Skeletal muscle satellite cell (primary cell): ENCODE data around the gene CACNG7.

Experiments
- H3K27me3 ChIP-seq: 2 replicates; pipeline ENCODE4 v1.7.0; 2013; ENCODE audit warnings: low read length; ENCODE audit not compliant: control insufficient read depth, insufficient read depth
- H3K36me3 ChIP-seq: 2 replicates; pipeline ENCODE4 v1.7.0; 2013; ENCODE audit warnings: mild to moderate bottlenecking, control low read depth, low read length; ENCODE audit not compliant: insufficient read depth
- H3K4me1 ChIP-seq: 2 replicates; pipeline ENCODE4 v1.7.0; 2013; ENCODE audit warnings: low read length; ENCODE audit not compliant: control insufficient read depth, insufficient read depth
- H3K4me2 ChIP-seq: 2 replicates; pipeline ENCODE4 v1.7.0; 2013; ENCODE audit warnings: mild to moderate bottlenecking, low read length
- H3K4me3 ChIP-seq: 2 replicates; pipeline ENCODE4 v1.7.0; 2013; ENCODE audit warnings: low read length
- H3K9ac ChIP-seq: 2 replicates; pipeline ENCODE4 v1.7.0; 2013; ENCODE audit warnings: mild to moderate bottlenecking, low read depth, low read length, moderate library complexity
- H3K9me3 ChIP-seq: replicated peaks from 2 replicates; pipeline ENCODE4 v1.7.0; 2013; ENCODE audit warnings: mild to moderate bottlenecking, control low read depth, low read length

Gene CACNG7

DNA sequence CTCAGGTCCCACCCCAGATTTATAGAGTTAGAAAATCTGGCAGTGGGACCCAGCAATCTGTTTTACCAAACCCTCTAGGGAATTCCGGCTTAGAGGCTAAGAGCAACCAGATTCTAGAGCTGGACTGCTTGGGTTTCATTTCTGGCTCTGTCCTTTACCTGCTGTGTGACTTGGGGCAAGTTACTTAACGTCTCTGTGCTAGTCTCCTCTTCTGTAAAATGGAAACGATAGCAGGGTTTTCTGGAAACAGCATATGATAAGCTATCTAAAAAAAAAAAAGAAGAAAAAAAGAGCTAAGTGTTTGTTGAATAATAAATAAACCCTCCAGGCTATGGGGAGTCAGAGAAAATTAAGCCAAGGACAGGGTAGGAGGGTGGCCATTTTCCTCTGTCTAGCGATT is 11.6 kb upstream of the CACNG7 start:
- Histone ChIP-seq H3K9ac (no peak overlapping the region), H3K27me3 (peaks cover 22% of the 10 kb centered on the region)

DNA sequence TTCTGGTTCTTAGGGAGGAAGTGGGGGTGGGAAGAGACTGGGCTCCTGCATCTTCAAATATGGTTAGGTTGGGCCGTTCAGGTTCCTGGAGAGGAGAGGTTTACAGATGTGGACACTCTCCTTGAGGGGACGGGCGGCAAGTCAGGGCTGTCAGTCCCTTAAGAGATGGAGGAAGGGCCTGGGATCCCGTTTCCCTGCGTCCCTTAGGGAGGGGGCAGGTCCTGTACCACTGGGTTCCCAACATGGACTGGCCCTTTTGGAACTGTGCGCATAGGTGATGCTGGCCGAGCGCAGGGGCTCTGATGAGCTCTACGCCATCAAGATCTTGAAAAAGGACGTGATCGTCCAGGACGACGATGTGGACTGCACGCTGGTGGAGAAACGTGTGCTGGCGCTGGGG is 10.9 kb upstream of the CACNG7 start:
- Histone ChIP-seq H3K9ac (no peak overlapping the region), H3K9me3 (no peaks in the 10 kb centered on the region), H3K4me2 (no peak overlapping the region), H3K4me1 (no peaks in the 10 kb centered on the region), H3K36me3 (no peaks in the 10 kb centered on the region), H3K4me3 (no peak overlapping the region), H3K27me3 (peaks cover 16% of the 10 kb centered on the region)

More for the DNA sequence above, 11.6 kb upstream of the CACNG7 start:
- Histone ChIP-seq H3K4me2 (no peak overlapping the region), H3K4me3 (no peak overlapping the region), H3K36me3 (no peaks in the 10 kb centered on the region), H3K4me1 (no peaks in the 10 kb centered on the region), H3K9me3 (no peaks in the 10 kb centered on the region)

DNA sequence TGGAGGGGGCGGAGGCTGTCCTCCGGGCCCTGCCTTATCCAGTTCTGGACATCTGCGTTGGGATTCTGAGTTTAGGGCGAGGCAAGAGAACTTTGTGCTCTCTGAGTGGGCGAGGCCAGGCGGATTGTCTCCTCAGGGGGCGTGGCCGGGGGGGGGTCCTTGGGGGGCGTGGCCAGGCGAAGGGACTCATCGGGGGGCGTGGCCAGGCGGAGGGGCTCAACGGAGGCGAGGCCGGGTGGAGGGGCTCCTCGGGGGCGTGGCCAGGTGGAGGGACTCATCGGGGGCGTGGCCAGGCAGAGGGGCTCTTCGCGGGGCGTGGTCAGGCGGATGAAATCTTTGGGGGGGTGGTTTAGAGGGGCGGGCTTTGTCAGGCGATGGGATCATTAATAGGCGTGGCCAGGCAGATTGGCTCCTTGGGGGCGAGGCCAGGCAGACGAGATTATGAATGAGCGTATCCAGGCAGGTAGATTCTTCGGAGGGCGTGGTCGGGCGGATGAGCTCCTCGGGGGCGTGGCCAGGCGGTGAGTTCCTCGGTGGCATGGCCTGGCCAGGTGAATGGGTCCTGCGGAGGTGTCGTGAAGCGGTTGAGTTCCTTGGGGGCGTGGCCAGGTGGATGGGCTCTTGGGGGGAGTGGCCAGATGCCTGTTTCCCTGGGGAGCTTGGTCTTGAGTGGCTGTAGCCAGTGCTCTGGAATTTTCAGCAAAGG is 10.3 kb upstream of the CACNG7 start:
- H3K9me3 ChIP-seq: no peaks in the 10 kb centered on the region
- peaks cover 15% of the 10 kb centered on the region for H3K27me3 ChIP-seq
- no peak overlapping the region for H3K9ac ChIP-seq
- no peak overlapping the region for H3K4me3 ChIP-seq
- no peaks in the 10 kb centered on the region for H3K4me1 ChIP-seq
- no peaks in the 10 kb centered on the region for H3K36me3 ChIP-seq
- H3K4me2 ChIP-seq: no peak overlapping the region

DNA sequence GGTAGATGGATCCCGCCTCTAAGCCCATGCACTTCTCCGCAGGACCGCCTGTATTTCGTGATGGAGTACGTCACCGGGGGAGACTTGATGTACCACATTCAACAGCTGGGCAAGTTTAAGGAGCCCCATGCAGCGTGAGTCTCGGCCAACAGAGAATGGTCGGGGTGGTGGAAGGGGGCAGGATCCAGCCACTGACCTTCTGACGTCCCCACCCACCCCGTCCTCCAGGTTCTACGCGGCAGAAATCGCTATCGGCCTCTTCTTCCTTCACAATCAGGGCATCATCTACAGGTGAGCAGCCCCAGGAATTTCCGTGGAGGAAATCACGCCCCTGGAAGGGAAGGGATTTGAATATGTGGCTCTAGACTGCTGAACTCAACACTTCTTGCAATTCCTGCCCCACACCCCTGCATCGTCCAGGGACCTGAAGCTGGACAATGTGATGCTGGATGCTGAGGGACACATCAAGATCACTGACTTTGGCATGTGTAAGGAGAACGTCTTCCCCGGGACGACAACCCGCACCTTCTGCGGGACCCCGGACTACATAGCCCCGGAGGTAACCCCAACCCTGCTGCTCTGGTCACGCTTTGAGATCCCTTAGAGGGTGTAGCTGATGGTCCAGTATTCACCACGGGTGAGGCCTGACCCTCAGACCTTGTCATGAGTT is 8.8 kb upstream of the CACNG7 start:
- Histone ChIP-seq H3K27me3 (peaks cover 29% of the 10 kb centered on the region), H3K9ac (no peak overlapping the region), H3K4me2 (no peak overlapping the region), H3K4me3 (no peak overlapping the region), H3K4me1 (no peaks in the 10 kb centered on the region), H3K36me3 (no peaks in the 10 kb centered on the region), H3K9me3 (no peaks in the 10 kb centered on the region)

DNA sequence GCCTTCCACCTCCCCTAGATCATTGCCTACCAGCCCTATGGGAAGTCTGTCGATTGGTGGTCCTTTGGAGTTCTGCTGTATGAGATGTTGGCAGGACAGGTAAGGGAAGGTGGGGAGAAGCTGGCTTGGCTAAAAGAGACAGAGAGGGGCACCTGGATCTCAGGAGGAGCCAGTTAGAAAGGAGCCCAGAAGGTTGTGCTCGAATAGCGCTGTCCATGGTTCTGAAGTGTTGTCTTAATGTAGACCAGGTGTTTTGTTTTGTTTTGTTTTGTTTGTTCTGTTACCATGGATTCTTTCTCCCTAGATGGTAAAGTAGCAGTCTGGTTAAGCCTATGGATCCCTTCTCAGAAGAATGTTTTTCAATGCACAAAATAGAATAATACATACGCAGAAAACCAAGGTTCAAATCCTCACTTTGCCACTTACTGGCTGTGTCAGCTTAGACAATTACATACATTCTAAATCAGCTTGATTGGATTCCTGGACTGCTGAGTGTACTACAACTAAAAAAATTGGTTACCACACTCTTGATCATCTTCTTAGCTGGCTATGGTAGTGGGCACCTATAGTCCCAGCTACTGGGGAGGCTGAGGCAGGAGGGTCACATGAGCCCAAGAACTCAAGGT is 5.9 kb upstream of the CACNG7 start:
- Histone ChIP-seq H3K27me3 (peaks cover 40% of the 10 kb centered on the region), H3K9ac (no peak overlapping the region), H3K4me2 (no peak overlapping the region), H3K9me3 (no peaks in the 10 kb centered on the region), H3K36me3 (no peaks in the 10 kb centered on the region), H3K4me3 (no peak overlapping the region), H3K4me1 (peaks cover 5% of the 10 kb centered on the region)

DNA sequence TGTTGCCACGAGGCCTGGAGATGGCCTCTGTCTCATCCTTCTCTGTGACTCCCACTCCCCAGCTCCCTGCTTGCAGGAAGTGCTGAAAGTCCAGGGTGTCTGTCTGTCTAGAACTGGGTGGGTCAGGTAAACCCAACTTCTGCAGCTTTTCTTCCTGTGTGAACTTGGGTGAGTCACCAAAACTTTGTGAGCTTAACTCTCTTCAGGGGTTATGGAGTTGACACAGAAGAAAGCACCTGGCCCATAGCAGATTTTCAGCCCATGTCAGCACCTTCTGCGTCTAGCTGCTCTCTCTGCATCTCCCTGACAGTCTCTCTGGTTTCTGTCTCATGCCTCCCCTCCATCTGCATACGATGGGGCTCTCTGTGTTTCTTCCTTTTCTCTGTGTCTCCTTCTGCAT is 4.2 kb upstream of the CACNG7 start:
- peaks cover 52% of the 10 kb centered on the region for H3K27me3 ChIP-seq

DNA sequence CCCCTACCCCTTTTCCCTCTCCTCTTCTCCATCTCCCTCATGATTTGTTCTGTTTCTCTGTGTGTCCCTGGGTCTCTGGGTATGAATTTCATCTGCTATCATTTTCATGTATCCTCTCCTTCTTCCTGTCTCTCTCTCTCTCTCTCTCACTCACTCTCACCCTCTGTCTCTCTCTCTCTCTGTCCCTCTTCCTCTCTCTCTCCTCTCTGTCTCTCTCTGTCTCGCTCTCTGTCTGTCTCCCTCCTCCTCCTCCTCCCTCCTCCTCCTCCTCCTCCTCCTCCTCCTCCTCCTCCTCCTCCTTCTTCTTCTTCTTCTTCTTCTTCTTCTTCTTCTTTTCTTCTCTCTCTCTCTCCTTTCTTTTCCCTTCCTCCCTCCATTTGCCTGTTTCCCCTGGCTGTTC is 3.3 kb upstream of the CACNG7 start:
- Histone ChIP-seq H3K9ac (no peak overlapping the region), H3K36me3 (no peaks in the 10 kb centered on the region), H3K4me2 (no peak overlapping the region), H3K4me3 (no peak overlapping the region), H3K4me1 (peaks cover 5% of the 10 kb centered on the region), H3K27me3 (peaks cover 59% of the 10 kb centered on the region), H3K9me3 (no peaks in the 10 kb centered on the region)

More for the DNA sequence above, 4.2 kb upstream of the CACNG7 start:
- Histone ChIP-seq H3K4me1 (peaks cover 5% of the 10 kb centered on the region), H3K9me3 (no peaks in the 10 kb centered on the region), H3K9ac (no peak overlapping the region), H3K36me3 (no peaks in the 10 kb centered on the region), H3K4me3 (no peak overlapping the region), H3K4me2 (no peak overlapping the region)

DNA sequence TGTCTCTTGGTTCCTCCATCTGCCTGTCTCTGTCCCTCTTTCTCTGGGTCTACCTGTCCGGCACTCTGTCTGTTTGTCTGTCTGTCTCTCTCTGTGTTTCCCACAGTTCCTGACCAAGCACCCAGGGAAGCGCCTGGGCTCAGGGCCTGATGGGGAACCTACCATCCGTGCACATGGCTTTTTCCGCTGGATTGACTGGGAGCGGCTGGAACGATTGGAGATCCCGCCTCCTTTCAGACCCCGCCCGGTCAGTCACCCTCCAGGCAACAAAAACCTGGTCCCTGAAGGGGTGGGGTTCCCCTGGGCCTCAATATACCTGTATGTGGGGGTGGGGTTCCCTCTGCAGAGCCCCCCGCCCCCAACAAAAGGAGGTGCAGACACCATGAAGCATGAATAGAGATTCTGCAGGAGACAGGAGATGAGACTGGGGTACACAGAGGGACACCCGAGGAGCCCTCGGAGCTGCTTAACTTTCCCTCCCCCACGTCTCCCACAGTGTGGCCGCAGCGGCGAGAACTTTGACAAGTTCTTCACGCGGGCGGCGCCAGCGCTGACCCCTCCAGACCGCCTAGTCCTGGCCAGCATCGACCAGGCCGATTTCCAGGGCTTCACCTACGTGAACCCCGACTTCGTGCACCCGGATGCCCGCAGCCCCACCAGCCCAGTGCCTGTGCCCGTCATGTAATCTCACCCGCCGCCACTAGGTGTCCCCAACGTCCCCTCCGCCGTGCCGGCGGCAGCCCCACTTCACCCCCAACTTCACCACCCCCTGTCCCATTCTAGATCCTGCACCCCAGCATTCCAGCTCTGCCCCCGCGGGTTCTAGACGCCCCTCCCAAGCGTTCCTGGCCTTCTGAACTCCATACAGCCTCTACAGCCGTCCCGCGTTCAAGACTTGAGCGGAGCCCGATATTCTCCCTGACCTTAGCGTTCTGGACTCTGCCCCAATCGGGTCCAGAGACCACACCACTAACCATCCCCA is 2.6 kb upstream of the CACNG7 start:
- Histone ChIP-seq H3K27me3 (peaks cover 61% of the 10 kb centered on the region), H3K9ac (no peak overlapping the region), H3K4me3 (no peak overlapping the region), H3K36me3 (no peaks in the 10 kb centered on the region), H3K9me3 (no peaks in the 10 kb centered on the region), H3K4me1 (peaks cover 5% of the 10 kb centered on the region), H3K4me2 (peak overlapping the region; percentile 66)

DNA sequence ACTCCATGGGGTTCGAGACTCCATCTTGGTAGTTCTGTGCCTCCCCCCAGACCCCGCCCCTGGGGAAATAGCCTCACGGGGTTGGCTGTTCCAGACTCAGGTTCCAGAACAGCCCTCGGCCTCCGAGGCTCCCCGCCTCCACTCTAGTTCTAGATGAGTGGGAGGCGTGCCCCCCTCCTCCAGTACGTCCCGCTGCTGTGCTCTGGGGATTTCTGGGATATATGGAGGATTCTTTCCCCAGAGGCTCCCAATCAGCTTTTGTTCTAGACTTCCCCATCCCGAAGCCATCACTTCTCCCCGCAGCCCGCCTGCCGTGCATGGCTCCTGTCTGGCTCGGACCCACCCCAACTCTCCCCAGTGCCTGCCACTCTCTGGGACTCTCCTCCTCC is 1.9 kb upstream of the CACNG7 start:
- H3K4me3 ChIP-seq: no peak overlapping the region
- H3K9ac ChIP-seq: no peak overlapping the region
- H3K9me3 ChIP-seq: no peaks in the 10 kb centered on the region
- H3K4me2 ChIP-seq: peak overlapping the region; percentile 57
- peaks cover 5% of the 10 kb centered on the region for H3K4me1 ChIP-seq
- H3K36me3 ChIP-seq: no peaks in the 10 kb centered on the region
- peaks cover 66% of the 10 kb centered on the region for H3K27me3 ChIP-seq

DNA sequence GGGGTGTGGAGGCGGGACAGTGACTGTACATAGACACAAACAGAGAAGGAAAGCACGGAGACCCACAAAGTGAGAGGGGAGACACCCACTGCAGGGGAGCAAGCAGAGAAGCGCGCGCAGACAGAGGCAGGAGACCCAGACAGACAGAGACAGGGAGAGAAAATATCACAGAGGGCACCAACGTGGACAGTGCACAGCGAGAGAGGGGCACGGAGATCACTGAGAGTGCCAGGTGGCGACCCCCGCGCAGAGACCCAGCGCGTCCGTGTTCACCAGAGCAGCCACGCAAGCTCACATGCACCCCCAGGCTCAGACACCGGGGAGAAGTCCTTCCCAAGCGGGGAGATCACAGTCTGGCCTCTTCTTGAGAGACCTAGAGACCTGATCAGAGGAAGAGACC is 1.4 kb upstream of the CACNG7 start:
- H3K27me3 ChIP-seq: peaks cover 66% of the 10 kb centered on the region
- H3K9ac ChIP-seq: no peak overlapping the region
- peaks cover 5% of the 10 kb centered on the region for H3K4me1 ChIP-seq
- H3K4me2 ChIP-seq: peak overlapping the region; percentile 57
- H3K4me3 ChIP-seq: no peak overlapping the region
- no peaks in the 10 kb centered on the region for H3K9me3 ChIP-seq
- no peaks in the 10 kb centered on the region for H3K36me3 ChIP-seq
